Neutrophil (primary cell): ENCODE data around the gene SPRING1.
A peak's percentile ranks its signal among the peaks of the same experiment; 100 is the strongest.

Experiments used
- H3K27ac ChIP-seq: fragments of 200-600 bp; sonication (generic); 2 replicates; pipeline ENCODE4 v1.5.1; 2016; ENCODE audit warnings: mild to moderate bottlenecking, moderate library complexity
- H3K27me3 ChIP-seq: fragments of 200-600 bp; sonication (generic); 2 replicates; pipeline ENCODE4 v1.6.0; 2016; ENCODE audit warnings: mild to moderate bottlenecking
- H3K36me3 ChIP-seq: fragments of 200-600 bp; sonication (generic); 2 replicates; pipeline ENCODE4 v1.5.1; 2017
- H3K4me1 ChIP-seq, 2 experiments: fragments of 200-600 bp in 1 of 2; sonication (generic) in 1 of 2; 1 replicate in 1 of 2; 2 replicates in 1 of 2; pipeline versions ENCODE4 v1.5.1 to v1.6.1; 2013 to 2016; ENCODE audit warnings: low read depth in 1 of 2, low read length in 1 of 2, mild to moderate bottlenecking in 1 of 2, moderate library complexity in 1 of 2; ENCODE audit not compliant: control insufficient read depth in 1 of 2, insufficient read depth in 1 of 2
- H3K4me3 ChIP-seq, 2 experiments: fragments of 200-600 bp in 1 of 2; sonication (generic) in 1 of 2; 1 replicate in 1 of 2; 2 replicates in 1 of 2; pipeline ENCODE4 v1.5.1; 2013 to 2016; ENCODE audit warnings: low read depth in 1 of 2, low read length in 1 of 2, mild to moderate bottlenecking in 1 of 2, moderate library complexity in 1 of 2
- H3K9me3 ChIP-seq: fragments of 200-600 bp; sonication (generic); 2 replicates; pipeline ENCODE4 v1.5.1; 2016
- CTCF ChIP-seq: fragments of 200-600 bp; sonication (generic); IDR thresholded peaks from 2 replicates; pipeline ENCODE4 v1.5.1; 2016; ENCODE audit warnings: antibody characterized with exemption

The SPRING1 gene

GRCh38 chr12:116710370-116711150 lies 27.3 kb downstream of the SPRING1 start:
- H3K4me3 ChIP-seq = no peak overlapping the region
- peaks cover 11% of the 10 kb centered on the region for H3K36me3 ChIP-seq
- H3K27ac ChIP-seq = no peak overlapping the region
- H3K27me3 ChIP-seq = peaks cover 30% of the 10 kb centered on the region
- no peaks in the 10 kb centered on the region for H3K9me3 ChIP-seq
- TF ChIP-seq CTCF = no peak
- peaks cover 0 to 3% of the 10 kb centered on the region in 2 experiments for H3K4me1 ChIP-seq

- Histone ChIP-seq H3K9me3 (no peaks in the 10 kb centered on the region), H3K4me1 (peaks cover 0 to 3% of the 10 kb centered on the region in 2 experiments), H3K27ac (no peak overlapping the region), H3K27me3 (peaks cover 30% of the 10 kb centered on the region), H3K4me3 (no peak overlapping the region), H3K36me3 (peaks cover 4% of the 10 kb centered on the region)
- no peak for TF ChIP-seq CTCF
Measured at GRCh38 chr12:116709768-116710167, 28.1 kb downstream of the SPRING1 start.

GRCh38 chr12:116708826-116709756 lies 28.8 kb downstream of the SPRING1 start:
- peaks cover 30% of the 10 kb centered on the region for H3K27me3 ChIP-seq
- peaks cover under 1% of the 10 kb centered on the region for H3K36me3 ChIP-seq
- H3K4me3 ChIP-seq = no peak overlapping the region
- no peaks in the 10 kb centered on the region for H3K9me3 ChIP-seq
- no peak for TF ChIP-seq CTCF
- H3K27ac ChIP-seq = no peak overlapping the region
- H3K4me1 ChIP-seq = peaks cover 0 to 3% of the 10 kb centered on the region in 2 experiments

- no peaks in the 10 kb centered on the region for H3K36me3 ChIP-seq
- H3K4me3 ChIP-seq = no peak overlapping the region
- peaks cover 0 to 3% of the 10 kb centered on the region in 2 experiments for H3K4me1 ChIP-seq
- H3K27me3 ChIP-seq = peaks cover 30% of the 10 kb centered on the region
- no peak overlapping the region for H3K27ac ChIP-seq
- H3K9me3 ChIP-seq = no peaks in the 10 kb centered on the region
- no peak for TF ChIP-seq CTCF
Measured at GRCh38 chr12:116707751-116708150, 30.1 kb downstream of the SPRING1 start.

GRCh38 chr12:116703214-116703795 lies 34.6 kb downstream of the SPRING1 start:
- Histone ChIP-seq H3K36me3 (no peaks in the 10 kb centered on the region), H3K27ac (no peak overlapping the region), H3K27me3 (peaks cover 5% of the 10 kb centered on the region), H3K4me3 (no peak overlapping the region), H3K4me1 (no peaks in the 10 kb centered on the region), H3K9me3 (no peaks in the 10 kb centered on the region)
- peak; percentile 79 for TF ChIP-seq CTCF
